Transverse colon (tissue), 4 donors: ENCODE data around the gene DDX60. TPM values are rescaled to one million over a fixed set of nuclear protein-coding genes. Genes with fewer than 3 reads are reported as not detected.

Source experiments
- DNase-seq: peaks from one replicate; pipeline ENCODE4 v3.0.0-alpha.2; 2019
- H3K27ac ChIP-seq, 4 donors: fragments of 200-600 bp; sonication (generic); 2 replicates each; pipeline ENCODE4 v1.5.1; 2016 to 2018; ENCODE audit warnings: inconsistent platforms in 4 of 4
- H3K27me3 ChIP-seq: fragments of 200-600 bp; sonication (generic); 2 replicates; pipeline ENCODE4 v1.5.1; 2017; ENCODE audit warnings: inconsistent platforms
- H3K36me3 ChIP-seq, 4 donors: fragments of 200-600 bp; sonication (generic); 2 replicates each; pipeline ENCODE4 v1.5.1; 2017 to 2019; ENCODE audit warnings: inconsistent platforms in 4 of 4
- H3K4me1 ChIP-seq, 4 donors: fragments of 200-600 bp; sonication (generic); 2 replicates each; pipeline ENCODE4 v1.5.1; 2017 to 2020; ENCODE audit warnings: inconsistent platforms in 4 of 4
- H3K4me3 ChIP-seq, 4 donors: fragments of 200-600 bp; sonication (generic); 1 replicate in 1 of 4; 2 replicates in 3 of 4; pipeline versions ENCODE4 v1.5.1 to v1.6.1; 2017 to 2019; ENCODE audit warnings: inconsistent platforms in 4 of 4
- H3K9me3 ChIP-seq, 2 donors: fragments of 200-600 bp; sonication (generic); 2 replicates each; pipeline ENCODE4 v1.5.1; 2017 to 2019; ENCODE audit warnings: inconsistent platforms in 2 of 2
- CTCF ChIP-seq, 5 experiments: fragments of 200-600 bp in 3 of 5; fragments of 450-650 bp in 2 of 5; sonication (generic) in 3 of 5; IDR thresholded peaks; 1 replicate in 2 of 5; 2 replicates in 3 of 5; pipeline ENCODE4 v1.5.1; 2016 to 2017; ENCODE audit warnings: antibody characterized with exemption in 5 of 5, inconsistent platforms in 3 of 5, mild to moderate bottlenecking in 2 of 5, moderate library complexity in 1 of 5
- EP300 ChIP-seq: sonication (generic); formaldehyde crosslinking; IDR thresholded peaks from one replicate; pipeline ENCODE4 v1.6.1; 2017; ENCODE audit warnings: antibody characterized with exemption, low read depth
- POLR2A ChIP-seq: fragments of 450-650 bp; IDR thresholded peaks from one replicate; pipeline ENCODE4 v1.6.1; 2016; ENCODE audit warnings: antibody characterized with exemption, mild to moderate bottlenecking, moderate library complexity
- POLR2AphosphoS5 ChIP-seq, 3 donors: sonication (generic); formaldehyde crosslinking; IDR thresholded peaks; one replicate each; pipeline ENCODE4 v1.6.1; 2016; ENCODE audit warnings: antibody characterized with exemption in 3 of 3
- WGBS, 2 donors: methylation state at CpG; one replicate each; pipeline ENCODE4 v1.1.5; 2018; ENCODE audit warnings: low coverage in 1 of 2; 5-methylcytosine and 5-hydroxymethylcytosine counted together
- in situ Hi-C, 4 donors: fragments of 200-750 bp; cut with MboI; loops; one replicate each; pipeline versions ENCODE4 v1.15.0 to v1.15.1; 2017; ENCODE audit warnings: low sequenced_read_pairs in 3 of 4, low pct_ligation_motif_present in 1 of 4, low pct_unique_long_range_greater_than_20kb in 1 of 4
- intact Hi-C: fragments of 100-400 bp; cut with DNase I; formaldehyde crosslinking; loops from one replicate; pipeline ENCODE4 v1.15.1; 2023; ENCODE audit warnings: low total_unique reads
- total RNA-seq, 4 donors: library from RNA; depleted of rRNA; stranded (reverse); fragments of >200 nt; gene quantifications; one replicate each; pipeline ENCODE4 v1.1.0, GENCODE V29; 2016

Gene DDX60
- total RNA-seq, 4 donors from 2014 or later: 26.9 to 119 (median 52.5) TPM

- intact Hi-C loops (no loop called here), in situ Hi-C loops (no loop called here)
- WGBS, 2 donors: 90 to 100% methylated on average over 1 to 3 of the region's 3 CpGs
- TF ChIP-seq CTCF (IDR thresholded peaks at IDR 0.05): no peak
- no peak for TF ChIP-seq EP300
- no peak for TF ChIP-seq POLR2AphosphoS5 (IDR thresholded peaks at IDR 0.05)
- no peak for TF ChIP-seq POLR2A
- no peak overlapping the region for H3K27ac ChIP-seq
- H3K4me3 ChIP-seq: no peak overlapping the region
- no peaks in the 10 kb centered on the region for H3K27me3 ChIP-seq
- no peaks in the 10 kb centered on the region for H3K9me3 ChIP-seq
- no peak for DNase-seq
- H3K36me3 ChIP-seq: peaks cover 0 to 73% (median 18%) of the 10 kb centered on the region in 4 donors
- H3K4me1 ChIP-seq: no peaks in the 10 kb centered on the region
These were observed 70.3 kb downstream of the DDX60 start for GRCh38 chr4:168248176-168248710.

- in situ Hi-C loops (no loop called here), intact Hi-C loops (no loop called here)
- no peak for DNase-seq
- Histone ChIP-seq H3K27me3 (no peaks in the 10 kb centered on the region), H3K4me1 (no peaks in the 10 kb centered on the region), H3K4me3 (no peak overlapping the region), H3K27ac (no peak overlapping the region), H3K9me3 (peaks cover 0 to 1% of the 10 kb centered on the region in 2 donors), H3K36me3 (peaks cover 0 to 73% (median 17%) of the 10 kb centered on the region in 4 donors)
- 90 to 100% methylated on average over 4 to 5 of the region's 5 CpGs for WGBS, 2 donors
- TF ChIP-seq EP300: no peak
- TF ChIP-seq POLR2A: no peak
- no peak for TF ChIP-seq POLR2AphosphoS5 (IDR thresholded peaks at IDR 0.05)
- no peak for TF ChIP-seq CTCF (IDR thresholded peaks at IDR 0.05)
These were observed 70.9 kb downstream of the DDX60 start for GRCh38 chr4:168247603-168248002.

GRCh38 chr4:168241953-168242352, 76.6 kb downstream of the DDX60 start:
- TF ChIP-seq POLR2A (no peak), POLR2AphosphoS5 (IDR thresholded peaks at IDR 0.05) (no peak), CTCF (IDR thresholded peaks at IDR 0.05) (no peak), EP300 (no peak)
- Histone ChIP-seq H3K4me1 (no peaks in the 10 kb centered on the region), H3K36me3 (peaks cover 0 to 46% (median 10%) of the 10 kb centered on the region in 4 donors), H3K27ac (no peak overlapping the region), H3K27me3 (no peaks in the 10 kb centered on the region), H3K9me3 (peaks cover 0 to 12% of the 10 kb centered on the region in 2 donors), H3K4me3 (no peak overlapping the region)
- in situ Hi-C loops: no loop called here
- no peak for DNase-seq
- WGBS, 2 donors: 86% methylated on average over 3 of the region's 3 CpGs; no CpG with 5 or more reads in 1 of the 2 donors
- intact Hi-C loops: no loop called here

- intact Hi-C loops (no loop called here), in situ Hi-C loops (no loop called here)
- no peak for TF ChIP-seq EP300
- no peak for TF ChIP-seq POLR2A
- no peak for TF ChIP-seq CTCF (IDR thresholded peaks at IDR 0.05)
- no peak for TF ChIP-seq POLR2AphosphoS5 (IDR thresholded peaks at IDR 0.05)
- Histone ChIP-seq H3K27me3 (no peaks in the 10 kb centered on the region), H3K9me3 (peaks cover 0 to 12% of the 10 kb centered on the region in 2 donors), H3K4me3 (no peak overlapping the region), H3K27ac (no peak overlapping the region), H3K4me1 (no peaks in the 10 kb centered on the region), H3K36me3 (peaks cover 0 to 36% (median 14%) of the 10 kb centered on the region in 4 donors)
- DNase-seq: no peak
- 100% methylated on average over 2 of the region's 2 CpGs for WGBS, 2 donors
These were observed 77.7 kb downstream of the DDX60 start for GRCh38 chr4:168240821-168241220.
